Caco-2 (cell line): Measurements from ENCODE around the gene PWP1. TPM values are rescaled to one million over a fixed set of nuclear protein-coding genes. Genes with fewer than 3 reads are reported as not detected.
"Not testable (repeated sequence)": the region's sequence is repeated elsewhere in the genome, so short reads cannot be mapped to it uniquely, and the experiment has no call there.

ENCODE experiments used
- BruUV-seq: library from RNA; stranded (reverse); fragments of 400-500 nt; replicated peaks from 2 replicates; lab custom pipeline; 2021; lab: Mats Ljungman, UMichigan
- CTCF ChIA-PET: fragments of 300-600 bp; sonication (Branson Sonifier 250); formaldehyde crosslinking; loops from one replicate; lab custom pipeline; 2022; ENCODE audit warnings: antibody characterized with exemption; lab: Charles Lee
- POLR2A ChIA-PET: fragments of 300-600 bp; sonication (Branson Sonifier 250); formaldehyde crosslinking; loops from one replicate; lab custom pipeline; 2022; ENCODE audit warnings: antibody characterized with exemption; lab: Charles Lee
- DNase-seq, 2 experiments: peaks; one replicate each; pipeline versions ENCODE4 v3.0.0 to v3.0.0-alpha.2; 2020 to 2022
- H3K27me3 ChIP-seq: replicated peaks from 2 replicates; pipeline ENCODE4 v1.6.0; 2011; ENCODE audit warnings: low read length; ENCODE audit not compliant: control insufficient read depth, insufficient read depth
- H3K36me3 ChIP-seq: 2 replicates; pipeline ENCODE4 v1.5.1; 2011; ENCODE audit warnings: low read length; ENCODE audit not compliant: control insufficient read depth, insufficient read depth
- H3K4me1 ChIP-seq: fragments of 250-450 bp; sonication (Bioruptor Pico); 2 replicates; pipeline ENCODE4 v1.5.1; 2020; ENCODE audit warnings: mild to moderate bottlenecking
- H3K4me3 ChIP-seq: 2 replicates; pipeline ENCODE4 v1.5.1; 2011; ENCODE audit warnings: low read depth, mild to moderate bottlenecking, control low read depth, low read length
- H3K9me3 ChIP-seq: fragments of 250-450 bp; sonication (Bioruptor Pico); 2 replicates; pipeline ENCODE4 v1.5.1; 2020; ENCODE audit warnings: mild to moderate bottlenecking, moderate library complexity
- H3K27ac Mint-ChIP-seq: one replicate; pipeline ENCODE4 v1.8.0; 2022; ENCODE audit warnings: mixed read lengths; ENCODE audit not compliant: unreplicated experiment
- H3K27me3 Mint-ChIP-seq: one replicate; pipeline ENCODE4 v1.8.0; 2022; ENCODE audit warnings: mixed read lengths; ENCODE audit not compliant: insufficient read depth, unreplicated experiment
- H3K36me3 Mint-ChIP-seq: one replicate; pipeline ENCODE4 v1.8.0; 2022; ENCODE audit warnings: mild to moderate bottlenecking, mixed read lengths; ENCODE audit not compliant: insufficient read depth, unreplicated experiment
- H3K4me1 Mint-ChIP-seq: one replicate; pipeline ENCODE4 v1.8.0; 2022; ENCODE audit warnings: low read depth, mixed read lengths; ENCODE audit not compliant: unreplicated experiment
- H3K4me3 Mint-ChIP-seq: one replicate; pipeline ENCODE4 v1.8.0; 2022; ENCODE audit warnings: mild to moderate bottlenecking, moderate library complexity, mixed read lengths; ENCODE audit not compliant: unreplicated experiment
- H3K9me3 Mint-ChIP-seq: one replicate; pipeline ENCODE4 v1.8.0; 2022; ENCODE audit warnings: mixed read lengths; ENCODE audit not compliant: unreplicated experiment
- CTCF ChIP-seq, 2 experiments: fragments of 200-600 bp in 1 of 2; IDR thresholded peaks; 1 replicate in 1 of 2; 2 replicates in 1 of 2; pipeline versions ENCODE4 v1.5.1 to v1.8.0; 2011 to 2022; ENCODE audit warnings: antibody characterized with exemption in 1 of 2, control low read depth in 1 of 2, inconsistent platforms in 1 of 2, low read depth in 1 of 2, low read length in 1 of 2, mild to moderate bottlenecking in 1 of 2, moderate library complexity in 1 of 2; ENCODE audit not compliant: insufficient read depth in 1 of 2, severe bottlenecking in 1 of 2, unreplicated experiment in 1 of 2
- intact Hi-C: fragments of 100-400 bp; cut with micrococcal nuclease; formaldehyde crosslinking; loops from one replicate; pipeline ENCODE4 v1.10.0; 2022; ENCODE audit not compliant: unreplicated experiment
- total RNA-seq: library from RNA; stranded (reverse); gene quantifications from 2 replicates; pipeline ENCODE4 v1.2.3, GENCODE V29; 2022

Gene PWP1
- total RNA-seq, 1 experiment from 2014 or later = 44.6 TPM

GRCh38 chr12:107715780-107716179 is 30.2 kb downstream of the PWP1 start:
- DNase-seq = no peak
- CTCF ChIA-PET = no interaction called here
- Mint-ChIP-seq H3K27me3 (no peaks in the 10 kb centered on the region), H3K27ac (no peak overlapping the region), H3K9me3 (no peaks in the 10 kb centered on the region), H3K36me3 (peaks cover 14% of the 10 kb centered on the region), H3K4me1 (no peaks in the 10 kb centered on the region), H3K4me3 (no peak overlapping the region)
- H3K4me3 ChIP-seq = no peak overlapping the region
- intact Hi-C loops = no loop called here
- TF ChIP-seq CTCF (IDR thresholded peaks at IDR 0.05; ENCODE audit: insufficient read depth in 1 of 2, low read depth in 1 of 2, low read length in 1 of 2, severe bottlenecking in 1 of 2, unreplicated experiment in 1 of 2) = no peak
- peaks cover 3% of the 10 kb centered on the region; the same call in 1 of the 2 replicates for H3K9me3 ChIP-seq
- no peaks in the 10 kb centered on the region for H3K4me1 ChIP-seq
- no peaks in the 10 kb centered on the region for H3K36me3 ChIP-seq
- no TSS peak for BruUV-seq
- POLR2A ChIA-PET = no interaction called here
- no peaks in the 10 kb centered on the region for H3K27me3 ChIP-seq

- Histone ChIP-seq H3K36me3 (no peaks in the 10 kb centered on the region), H3K4me3 (no peak overlapping the region), H3K4me1 (no peaks in the 10 kb centered on the region), H3K9me3 (peaks cover 3% of the 10 kb centered on the region; the same call in 1 of the 2 replicates), H3K27me3 (no peaks in the 10 kb centered on the region)
- H3K9me3 Mint-ChIP-seq = no peaks in the 10 kb centered on the region
- ChIA-PET CTCF (no interaction called here), POLR2A (no interaction called here)
- H3K36me3 Mint-ChIP-seq = no peaks in the 10 kb centered on the region
- BruUV-seq = no TSS peak
- no peak overlapping the region for H3K4me3 Mint-ChIP-seq
- no peaks in the 10 kb centered on the region for H3K4me1 Mint-ChIP-seq
- TF ChIP-seq CTCF (IDR thresholded peaks at IDR 0.05; ENCODE audit: insufficient read depth in 1 of 2, low read depth in 1 of 2, low read length in 1 of 2, severe bottlenecking in 1 of 2, unreplicated experiment in 1 of 2) = no peak
- no peak for DNase-seq
- H3K27ac Mint-ChIP-seq = no peak overlapping the region
- no peaks in the 10 kb centered on the region for H3K27me3 Mint-ChIP-seq
- intact Hi-C loops = no loop called here
Measured at GRCh38 chr12:107718606-107719005, 33.0 kb downstream of the PWP1 start.

- POLR2A ChIA-PET, DNase-seq, H3K9me3 ChIP-seq, H3K4me1 ChIP-seq, H3K27me3 ChIP-seq, H3K27ac Mint-ChIP-seq, intact Hi-C loops, H3K4me3 Mint-ChIP-seq, BruUV-seq, H3K36me3 ChIP-seq, CTCF ChIA-PET, H3K27me3 Mint-ChIP-seq, H3K36me3 Mint-ChIP-seq, H3K4me1 Mint-ChIP-seq, H3K9me3 Mint-ChIP-seq, H3K4me3 ChIP-seq: not testable (repeated sequence)
Measured at GRCh38 chr12:107727327-107727726, 41.7 kb downstream of the PWP1 start.

- BruUV-seq, POLR2A ChIA-PET, CTCF ChIA-PET, H3K27me3 Mint-ChIP-seq, H3K4me1 ChIP-seq, intact Hi-C loops, H3K4me3 Mint-ChIP-seq, H3K36me3 Mint-ChIP-seq, H3K27me3 ChIP-seq, H3K4me1 Mint-ChIP-seq, DNase-seq, H3K36me3 ChIP-seq, H3K4me3 ChIP-seq, H3K9me3 ChIP-seq, H3K9me3 Mint-ChIP-seq, H3K27ac Mint-ChIP-seq: not testable (repeated sequence)
Measured at GRCh38 chr12:107727742-107728141, 42.1 kb downstream of the PWP1 start.
